GM19397 (cell line): ENCODE data around the gene GMDS.
"Not testable (repeated sequence)": the region's sequence is repeated elsewhere in the genome, so short reads cannot be mapped to it uniquely, and the experiment has no call there.

ENCODE experiments used
- ATAC-seq: cut with Tn5 transposase; IDR thresholded peaks from one replicate; pipeline ENCODE4 v1.9.1; 2021; ENCODE audit warnings: mild to moderate bottlenecking, moderate library complexity; ENCODE audit not compliant: unreplicated experiment

Gene GMDS

DNA sequence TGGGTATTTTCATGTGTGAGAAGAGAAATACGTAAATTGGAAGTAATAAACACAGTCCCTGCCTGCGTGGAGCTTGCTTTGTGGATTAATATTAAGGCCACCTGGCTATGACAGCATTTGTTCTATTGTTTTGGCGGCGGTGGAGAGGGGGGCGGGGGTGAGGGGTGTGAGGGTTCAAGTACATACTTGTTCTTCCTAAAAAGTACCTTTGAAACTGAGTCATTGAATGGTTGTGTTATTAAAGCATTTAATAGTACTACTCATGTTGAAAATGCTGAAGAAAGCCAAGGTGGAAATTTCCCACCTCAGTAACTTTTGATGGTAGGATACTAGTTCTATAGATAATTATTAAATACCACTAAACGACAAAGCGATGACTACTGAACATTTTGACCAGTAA is 540.7 kb downstream of the GMDS start:
- ATAC-seq = no peak

DNA sequence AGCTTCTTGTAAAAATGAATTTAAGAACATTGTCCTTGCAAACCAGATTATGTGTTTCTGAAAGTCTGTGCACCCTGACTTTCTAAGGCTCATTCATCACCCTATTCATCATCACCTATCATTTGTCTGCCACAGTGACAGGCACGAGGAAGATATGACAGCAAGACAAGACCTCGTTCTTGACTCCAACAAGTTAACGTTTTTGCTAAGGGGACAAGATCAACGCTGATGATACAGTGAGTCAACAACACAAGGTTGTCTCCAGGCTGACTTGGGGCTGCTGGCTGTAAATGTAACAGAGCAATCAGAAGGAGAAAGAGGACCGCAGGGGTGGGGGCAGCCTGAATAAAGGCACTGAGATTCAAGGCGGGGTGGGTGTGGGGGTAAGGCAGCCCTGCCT is 541.5 kb downstream of the GMDS start:
- no peak for ATAC-seq

DNA sequence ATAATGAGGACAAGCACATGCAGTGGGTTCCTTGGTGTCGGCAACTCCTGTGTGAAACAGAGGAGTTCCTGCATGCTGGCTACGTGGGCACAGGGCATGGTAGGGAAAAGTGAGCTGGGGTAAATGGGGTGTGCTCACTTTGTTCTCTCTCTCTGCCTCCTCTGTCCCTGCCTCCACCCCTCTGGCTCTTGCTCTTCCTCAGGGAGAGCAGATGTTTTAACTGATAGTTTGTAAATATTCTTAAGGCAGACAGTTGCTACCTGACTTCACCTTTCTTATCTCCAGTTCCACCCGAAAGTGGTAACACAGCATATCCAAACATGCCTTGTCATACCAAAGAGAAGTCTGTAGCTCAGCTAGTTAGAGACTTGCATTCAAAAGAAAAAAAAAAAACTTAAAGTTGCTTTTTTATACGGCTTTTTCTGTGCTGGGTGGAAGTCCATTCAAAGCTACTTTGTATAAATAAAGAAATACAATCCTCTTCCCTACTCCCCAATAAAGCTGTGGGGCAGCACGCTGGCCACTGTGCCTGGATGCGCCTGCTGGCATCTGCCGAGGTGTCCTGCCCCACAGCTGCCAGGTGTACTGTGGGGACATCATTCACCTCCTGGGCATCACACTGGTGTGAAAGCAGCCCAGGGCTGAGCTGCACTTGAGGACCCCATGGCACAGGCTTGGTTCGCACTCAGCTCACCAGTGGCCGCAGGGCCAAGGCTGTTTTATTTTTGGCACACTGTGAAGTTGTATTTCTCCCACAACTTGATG is 542.1 kb downstream of the GMDS start:
- ATAC-seq = no peak

GRCh38 chr6:1702580-1703051 is 542.8 kb downstream of the GMDS start:
- no peak for ATAC-seq

DNA sequence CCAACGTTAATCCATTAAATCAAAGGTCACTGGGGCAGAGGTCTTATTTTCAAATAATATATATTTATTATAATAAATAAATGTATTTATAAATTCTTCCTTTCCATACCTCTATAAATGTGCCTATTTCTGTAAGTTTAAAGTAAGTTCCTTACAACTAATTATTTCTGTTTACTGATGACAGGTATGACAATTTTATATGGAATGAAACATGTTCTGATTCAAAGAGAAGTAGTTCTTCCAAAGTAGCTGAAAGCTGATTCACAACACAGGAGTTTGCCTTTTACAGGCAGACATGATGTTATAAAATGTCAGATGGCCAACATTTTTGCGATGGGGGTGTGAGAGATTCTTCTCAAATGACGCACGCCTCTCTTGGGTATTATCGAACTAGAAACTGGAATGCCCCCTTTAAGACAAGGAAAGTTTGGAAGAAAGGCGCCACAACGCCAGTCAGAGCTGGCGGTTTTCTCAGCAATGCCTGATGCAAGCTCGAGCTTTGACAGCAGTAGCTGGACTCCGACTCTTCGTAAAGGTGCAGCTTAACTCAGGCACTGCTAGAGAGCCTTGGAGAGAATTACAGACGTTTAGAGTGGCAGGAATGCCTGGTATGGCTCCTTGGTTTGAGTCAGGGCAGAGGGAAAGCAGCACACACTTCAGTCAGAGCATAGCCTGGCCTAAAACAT is 543.6 kb downstream of the GMDS start:
- ATAC-seq = no peak

GRCh38 chr6:1700278-1700967 is 545.0 kb downstream of the GMDS start:
- ATAC-seq = no peak

- ATAC-seq = no peak
These were observed 546.9 kb downstream of the GMDS start for GRCh38 chr6:1698527-1698926.

GRCh38 chr6:1697688-1698351 is 547.6 kb downstream of the GMDS start:
- ATAC-seq = no peak

GRCh38 chr6:1696463-1696850 is 548.9 kb downstream of the GMDS start:
- no peak for ATAC-seq

DNA sequence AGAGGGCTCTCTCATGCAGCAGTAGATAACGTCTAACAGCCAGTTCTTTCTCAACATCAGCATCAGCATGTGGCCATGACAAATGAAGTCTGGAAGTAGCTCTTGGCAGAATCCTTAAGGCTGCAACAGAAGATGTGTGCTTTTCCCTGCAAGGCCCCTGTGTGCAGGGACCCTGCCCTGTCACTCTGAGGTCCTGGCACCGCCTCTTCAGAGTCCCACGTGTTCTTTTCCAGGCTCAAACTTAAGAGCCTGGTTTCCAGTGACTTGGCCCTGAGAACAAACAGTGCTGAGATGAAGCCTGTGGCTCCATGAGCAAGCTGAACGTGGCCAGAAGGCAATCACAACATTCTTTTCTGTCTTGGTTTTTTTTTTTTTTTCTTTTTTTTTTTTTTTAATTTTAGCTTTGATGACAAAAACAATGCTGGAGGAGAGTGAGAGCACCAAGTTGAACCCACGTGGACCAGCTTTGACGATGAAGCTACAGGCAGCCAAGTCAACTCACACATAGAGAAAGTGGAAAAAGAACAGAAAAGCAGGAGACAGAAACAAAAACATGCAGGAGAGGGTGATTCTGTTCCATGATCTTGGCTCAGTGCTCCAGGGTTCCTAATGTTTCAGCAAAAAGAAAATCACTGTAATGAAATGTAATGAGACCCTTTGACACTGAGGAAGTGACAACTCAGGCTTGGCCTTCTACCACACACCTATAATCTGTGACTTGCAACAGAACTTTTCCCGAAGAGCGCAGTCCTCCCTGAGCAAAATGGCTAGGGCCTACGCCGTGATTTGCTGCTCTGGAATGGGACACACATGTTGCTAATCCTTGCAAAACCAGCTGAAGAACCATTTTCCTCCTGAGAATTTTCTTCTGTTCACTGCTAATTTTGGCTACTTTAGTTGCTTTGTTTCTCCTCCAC is 549.6 kb downstream of the GMDS start:
- no peak for ATAC-seq

GRCh38 chr6:1691828-1692227 is 553.6 kb downstream of the GMDS start:
- ATAC-seq = not testable (repeated sequence)

GRCh38 chr6:1690656-1691055 is 554.7 kb downstream of the GMDS start:
- ATAC-seq = not testable (repeated sequence)

GRCh38 chr6:1689141-1689540 is 556.3 kb downstream of the GMDS start:
- ATAC-seq = no peak

DNA sequence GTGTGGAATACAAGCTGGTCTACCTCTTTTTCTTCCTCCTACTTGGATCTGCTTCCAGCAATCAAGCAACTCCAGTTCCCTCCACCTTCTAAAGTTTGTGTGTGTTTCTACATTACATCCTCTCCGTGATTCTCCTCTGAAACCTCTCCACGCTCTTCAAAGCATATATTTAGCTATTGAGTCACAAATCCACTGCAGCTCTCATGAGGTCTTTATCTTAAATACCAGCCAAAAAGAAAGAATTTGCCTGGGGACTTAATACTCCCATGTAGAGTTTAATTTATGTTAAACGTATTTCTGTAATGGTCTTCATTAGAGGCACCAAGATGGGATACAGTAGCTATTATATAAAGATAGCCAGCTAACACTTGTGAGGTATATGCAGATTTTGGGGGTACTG is 557.0 kb downstream of the GMDS start:
- ATAC-seq = no peak

DNA sequence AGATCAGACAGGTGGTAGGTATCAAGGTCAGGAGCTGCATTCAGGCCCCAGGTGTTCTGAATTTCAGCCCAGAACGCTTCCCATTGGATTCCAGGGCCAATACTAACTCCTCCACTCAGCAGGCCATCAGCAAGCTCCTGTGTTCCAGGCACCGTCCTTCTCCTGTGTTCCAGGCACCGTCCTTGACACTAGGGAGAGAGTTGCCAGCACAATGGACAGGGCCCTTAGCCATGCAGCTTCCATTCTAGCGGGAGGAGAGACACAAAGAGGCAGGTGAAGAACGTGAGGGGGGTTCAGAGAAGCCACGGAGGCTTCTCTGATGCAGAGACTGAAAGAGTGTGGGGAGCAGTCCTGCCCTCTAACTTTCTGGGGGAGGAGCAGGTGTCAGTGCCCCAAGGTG is 558.0 kb downstream of the GMDS start:
- ATAC-seq = no peak

GRCh38 chr6:1686117-1687098 is 559.0 kb downstream of the GMDS start:
- no peak for ATAC-seq

DNA sequence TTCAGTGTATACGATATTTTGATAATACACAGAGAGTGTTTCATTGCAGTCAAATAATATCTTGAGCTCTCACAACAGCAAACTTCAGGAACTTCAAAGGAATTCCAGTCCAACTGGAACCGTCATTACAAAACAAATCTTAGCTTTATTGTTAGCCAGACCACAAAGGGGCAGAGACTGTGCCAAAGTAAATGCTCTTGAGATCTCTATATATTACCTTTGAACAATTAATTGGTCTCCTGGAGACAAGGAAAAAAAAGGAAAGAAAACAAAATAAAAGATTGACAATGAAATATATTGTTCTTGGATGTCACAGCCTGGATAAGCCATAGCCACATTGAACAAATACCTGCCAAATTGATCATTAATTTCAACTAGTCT is 565.7 kb downstream of the GMDS start:
- no peak for ATAC-seq

DNA sequence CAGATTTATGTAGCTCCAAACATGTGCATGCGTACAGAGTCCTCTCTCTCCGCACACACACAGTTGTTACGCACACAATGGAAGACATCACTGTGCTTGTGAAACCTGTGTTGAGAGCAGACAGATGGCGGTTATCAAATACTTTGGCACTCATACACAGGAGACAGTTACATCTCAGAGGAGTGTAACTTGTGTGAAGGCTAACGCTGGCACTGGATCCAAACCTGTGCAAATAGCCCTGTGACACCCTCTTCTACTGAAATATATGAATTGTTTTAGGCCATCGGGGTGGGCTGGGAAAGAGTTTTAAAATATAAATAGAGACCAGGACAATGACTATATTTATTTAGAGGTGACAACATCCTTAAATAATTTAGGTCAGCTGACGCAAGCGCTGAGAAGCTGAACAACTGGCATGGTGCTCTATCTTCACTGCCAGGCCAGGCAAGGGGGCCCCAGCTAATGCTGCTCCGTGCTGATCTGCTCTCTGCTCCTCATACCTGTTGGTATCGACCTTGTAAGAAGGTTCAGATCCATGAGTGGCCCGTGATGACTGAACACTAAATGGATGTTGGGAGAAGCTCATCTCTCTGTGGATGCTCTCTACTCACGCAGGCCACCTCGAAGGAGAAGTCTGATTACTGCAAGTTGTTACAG is 566.2 kb downstream of the GMDS start:
- ATAC-seq = no peak

DNA sequence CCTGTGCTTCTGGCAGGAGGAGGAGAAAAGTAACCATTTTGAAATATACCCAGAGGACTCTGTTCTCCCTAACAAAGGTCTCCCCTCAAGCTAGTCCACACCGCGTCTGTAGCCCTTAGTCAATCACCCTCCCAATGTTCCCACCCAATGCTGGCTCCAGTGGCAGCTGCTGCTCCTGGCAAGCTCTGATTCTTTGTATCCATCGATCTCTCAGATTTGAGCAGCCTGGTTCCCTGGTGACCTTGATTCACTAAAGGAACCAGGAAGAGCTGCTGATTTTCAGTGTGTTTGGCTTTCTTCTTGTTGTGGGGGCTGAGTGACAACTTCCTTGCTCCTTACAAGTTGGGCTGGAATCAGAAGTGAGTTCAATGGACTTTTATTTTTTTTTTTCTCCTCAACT is 567.2 kb downstream of the GMDS start:
- no peak for ATAC-seq
